Ishikawa (cell line): ENCODE measurements around the gene FAM120B.

ENCODE experiments used
- CEBPB ChIP-seq: IDR thresholded peaks from 2 replicates; pipeline ENCODE4 v1.6.1; 2012
- CREB1 ChIP-seq: IDR thresholded peaks from 2 replicates; pipeline ENCODE4 v1.6.1; 2012; ENCODE audit warnings: low read depth
- EGR1 ChIP-seq: IDR thresholded peaks from 2 replicates; pipeline ENCODE4 v1.6.1; 2012
- EP300 ChIP-seq: IDR thresholded peaks from 2 replicates; pipeline ENCODE4 v1.6.1; 2012; ENCODE audit warnings: borderline replicate concordance
- FOXM1 ChIP-seq: IDR thresholded peaks from 2 replicates; pipeline ENCODE4 v1.6.1; 2012; ENCODE audit warnings: low read depth, borderline replicate concordance
- RAD21 ChIP-seq: IDR thresholded peaks from 2 replicates; pipeline ENCODE4 v1.6.1; 2012; ENCODE audit warnings: low read depth
- TAF1 ChIP-seq: IDR thresholded peaks from 2 replicates; pipeline ENCODE4 v1.6.1; 2012; ENCODE audit warnings: low read depth, mild to moderate bottlenecking
- TCF12 ChIP-seq: IDR thresholded peaks from 2 replicates; pipeline ENCODE4 v1.6.1; 2012; ENCODE audit warnings: low read depth
- TEAD4 ChIP-seq: IDR thresholded peaks from 2 replicates; pipeline ENCODE4 v1.6.1; 2012
- USF1 ChIP-seq: IDR thresholded peaks from 2 replicates; pipeline ENCODE4 v1.6.1; 2012
- YY1 ChIP-seq: IDR thresholded peaks from 2 replicates; pipeline ENCODE4 v1.6.1; 2012; ENCODE audit warnings: low read depth
- ZBTB7A ChIP-seq: IDR thresholded peaks from 2 replicates; pipeline ENCODE4 v1.6.1; 2012; ENCODE audit warnings: low read depth
- TF ChIP-seq, protein P1 (sequence below): IDR thresholded peaks from 2 replicates; pipeline ENCODE4 v1.6.1; 2012; ENCODE audit warnings: low read depth, mild to moderate bottlenecking
- TF ChIP-seq, protein P2 (sequence below): IDR thresholded peaks from 2 replicates; pipeline ENCODE4 v1.6.1; 2012

DNA sequence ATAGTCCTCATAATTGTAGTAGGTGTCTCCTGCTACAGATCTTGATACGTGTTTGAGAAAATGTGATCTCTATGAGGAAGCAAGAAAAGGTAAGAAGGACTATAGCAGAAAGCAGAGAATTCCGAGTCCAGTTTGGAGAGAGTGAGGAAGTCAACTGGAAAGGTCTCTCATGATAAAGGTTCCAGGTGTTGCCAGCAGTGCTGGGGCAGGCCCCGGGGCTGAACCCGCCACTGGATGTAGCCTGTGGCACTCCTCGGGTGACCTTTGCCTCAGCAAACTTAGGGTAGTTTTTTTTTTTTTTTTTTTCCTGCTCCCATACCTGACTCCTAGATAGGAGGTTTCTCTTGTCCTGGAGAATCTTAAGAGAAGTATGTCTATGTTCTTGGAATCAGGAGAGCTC is 62.8 kb downstream of the FAM120B start:
- TF ChIP-seq RAD21 (no peak), ZBTB7A (no peak), USF1 (no peak), TEAD4 (no peak), EGR1 (no peak), EP300 (no peak), CREB1 (no peak), FOXM1 (no peak), YY1 (no peak), TCF12 (no peak), TAF1 (no peak), CEBPB (no peak)
- TF ChIP-seq, protein P1, sequence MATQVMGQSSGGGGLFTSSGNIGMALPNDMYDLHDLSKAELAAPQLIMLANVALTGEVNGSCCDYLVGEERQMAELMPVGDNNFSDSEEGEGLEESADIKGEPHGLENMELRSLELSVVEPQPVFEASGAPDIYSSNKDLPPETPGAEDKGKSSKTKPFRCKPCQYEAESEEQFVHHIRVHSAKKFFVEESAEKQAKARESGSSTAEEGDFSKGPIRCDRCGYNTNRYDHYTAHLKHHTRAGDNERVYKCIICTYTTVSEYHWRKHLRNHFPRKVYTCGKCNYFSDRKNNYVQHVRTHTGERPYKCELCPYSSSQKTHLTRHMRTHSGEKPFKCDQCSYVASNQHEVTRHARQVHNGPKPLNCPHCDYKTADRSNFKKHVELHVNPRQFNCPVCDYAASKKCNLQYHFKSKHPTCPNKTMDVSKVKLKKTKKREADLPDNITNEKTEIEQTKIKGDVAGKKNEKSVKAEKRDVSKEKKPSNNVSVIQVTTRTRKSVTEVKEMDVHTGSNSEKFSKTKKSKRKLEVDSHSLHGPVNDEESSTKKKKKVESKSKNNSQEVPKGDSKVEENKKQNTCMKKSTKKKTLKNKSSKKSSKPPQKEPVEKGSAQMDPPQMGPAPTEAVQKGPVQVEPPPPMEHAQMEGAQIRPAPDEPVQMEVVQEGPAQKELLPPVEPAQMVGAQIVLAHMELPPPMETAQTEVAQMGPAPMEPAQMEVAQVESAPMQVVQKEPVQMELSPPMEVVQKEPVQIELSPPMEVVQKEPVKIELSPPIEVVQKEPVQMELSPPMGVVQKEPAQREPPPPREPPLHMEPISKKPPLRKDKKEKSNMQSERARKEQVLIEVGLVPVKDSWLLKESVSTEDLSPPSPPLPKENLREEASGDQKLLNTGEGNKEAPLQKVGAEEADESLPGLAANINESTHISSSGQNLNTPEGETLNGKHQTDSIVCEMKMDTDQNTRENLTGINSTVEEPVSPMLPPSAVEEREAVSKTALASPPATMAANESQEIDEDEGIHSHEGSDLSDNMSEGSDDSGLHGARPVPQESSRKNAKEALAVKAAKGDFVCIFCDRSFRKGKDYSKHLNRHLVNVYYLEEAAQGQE, result no peak
- TF ChIP-seq, protein P2, sequence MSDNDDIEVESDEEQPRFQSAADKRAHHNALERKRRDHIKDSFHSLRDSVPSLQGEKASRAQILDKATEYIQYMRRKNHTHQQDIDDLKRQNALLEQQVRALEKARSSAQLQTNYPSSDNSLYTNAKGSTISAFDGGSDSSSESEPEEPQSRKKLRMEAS, result no peak
